GM10248 (cell line): ENCODE results near the gene SFT2D2.

Source experiments
- CTCF ChIA-PET: fragments of 300-600 bp; sonication (Branson Sonifier 250); formaldehyde crosslinking; extraction: SDS; loops from one replicate; lab custom pipeline; 2021; ENCODE audit warnings: antibody characterized with exemption; lab: Yijun Ruan, JAX
- POLR2A ChIA-PET: fragments of 350-650 bp; sonication (Branson Sonifier 250); formaldehyde crosslinking; extraction: SDS; loops from one replicate; lab custom pipeline; 2020; ENCODE audit warnings: antibody characterized with exemption; lab: Yijun Ruan, JAX
- DNase-seq: peaks from one replicate; pipeline ENCODE4 v3.0.0; 2012; ENCODE audit errors: extremely low spot score
- TF ChIP-seq, protein P1 (sequence below): IDR thresholded peaks from 2 replicates; pipeline ENCODE4 v1.5.1; 2012; ENCODE audit warnings: mild to moderate bottlenecking, low read depth; ENCODE audit errors: extremely low read depth, missing control alignments, control extremely low read depth

SFT2D2 gene

DNA sequence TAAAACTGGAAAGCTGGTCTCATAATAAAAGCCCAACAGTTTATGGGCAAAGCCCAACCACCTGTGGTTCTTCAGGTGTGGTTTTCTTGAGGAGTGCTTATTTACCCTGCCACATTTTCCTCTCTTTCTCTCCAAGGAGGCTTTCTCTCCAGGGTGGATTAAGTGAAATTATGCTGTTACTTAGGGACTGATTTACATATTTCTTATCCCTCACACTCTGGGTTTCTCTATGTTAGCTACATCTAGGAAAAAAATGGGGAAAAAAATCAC lies 59.7 kb downstream of the SFT2D2 start:
- TF ChIP-seq, protein P1, sequence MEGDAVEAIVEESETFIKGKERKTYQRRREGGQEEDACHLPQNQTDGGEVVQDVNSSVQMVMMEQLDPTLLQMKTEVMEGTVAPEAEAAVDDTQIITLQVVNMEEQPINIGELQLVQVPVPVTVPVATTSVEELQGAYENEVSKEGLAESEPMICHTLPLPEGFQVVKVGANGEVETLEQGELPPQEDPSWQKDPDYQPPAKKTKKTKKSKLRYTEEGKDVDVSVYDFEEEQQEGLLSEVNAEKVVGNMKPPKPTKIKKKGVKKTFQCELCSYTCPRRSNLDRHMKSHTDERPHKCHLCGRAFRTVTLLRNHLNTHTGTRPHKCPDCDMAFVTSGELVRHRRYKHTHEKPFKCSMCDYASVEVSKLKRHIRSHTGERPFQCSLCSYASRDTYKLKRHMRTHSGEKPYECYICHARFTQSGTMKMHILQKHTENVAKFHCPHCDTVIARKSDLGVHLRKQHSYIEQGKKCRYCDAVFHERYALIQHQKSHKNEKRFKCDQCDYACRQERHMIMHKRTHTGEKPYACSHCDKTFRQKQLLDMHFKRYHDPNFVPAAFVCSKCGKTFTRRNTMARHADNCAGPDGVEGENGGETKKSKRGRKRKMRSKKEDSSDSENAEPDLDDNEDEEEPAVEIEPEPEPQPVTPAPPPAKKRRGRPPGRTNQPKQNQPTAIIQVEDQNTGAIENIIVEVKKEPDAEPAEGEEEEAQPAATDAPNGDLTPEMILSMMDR = no peak
- POLR2A ChIA-PET = no interaction called here
- CTCF ChIA-PET = interaction anchor here (1.4 kb wide), 1 partner anchor 8 kb away, joined by 5 read pairs; no protein-coding TSS in a partner anchor
- DNase-seq = no peak

DNA sequence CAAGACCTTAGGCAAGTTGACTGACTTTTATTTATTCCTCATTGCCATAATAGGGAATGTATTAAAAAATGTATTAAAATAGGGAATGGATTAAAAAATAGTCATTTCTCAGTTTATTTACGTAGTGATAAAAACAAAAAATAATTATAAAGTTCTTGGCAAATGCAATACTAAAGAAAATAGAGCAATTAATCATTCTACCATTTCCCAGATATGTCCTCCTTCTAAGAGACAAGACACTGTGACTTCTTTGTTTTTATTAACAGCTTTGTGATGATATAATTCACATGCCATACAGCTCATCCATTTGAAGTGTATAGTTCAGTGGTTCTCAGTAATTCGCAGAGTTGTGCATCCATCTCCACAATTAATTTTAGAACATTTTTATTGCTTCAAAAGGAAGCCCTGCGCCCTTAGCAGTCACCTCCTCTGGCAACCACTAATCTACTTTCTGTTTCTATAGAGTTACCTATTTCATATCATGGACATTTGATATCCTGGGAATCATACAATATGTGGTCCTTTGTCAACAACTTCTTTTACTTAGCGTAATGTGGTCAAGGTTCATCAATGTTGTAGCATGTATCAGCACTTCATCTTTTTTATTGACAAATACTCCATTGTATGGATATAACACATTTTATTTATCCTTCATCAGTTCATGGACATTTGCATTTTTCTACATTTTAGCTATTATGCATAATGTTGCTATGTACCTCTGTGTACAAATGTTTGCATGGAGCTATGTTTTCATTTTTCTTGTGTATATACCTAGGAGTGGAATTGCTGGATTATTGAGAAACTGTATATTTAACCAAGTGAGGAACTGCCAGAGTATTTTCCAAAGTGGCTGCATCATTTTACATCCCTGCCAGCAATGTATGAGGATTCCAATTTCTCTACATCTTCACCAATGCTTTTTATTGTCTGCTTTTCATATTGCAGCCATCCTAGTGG lies 60.4 kb downstream of the SFT2D2 start:
- ChIA-PET CTCF (interaction anchor here (0.6 to 1.7 kb wide), 3 partner anchors 10 to 56 kb away, joined by 3 to 6 read pairs (median 4); no protein-coding TSS in a partner anchor), POLR2A (no interaction called here)
- TF ChIP-seq, protein P1 = no peak
- no peak for DNase-seq

DNA sequence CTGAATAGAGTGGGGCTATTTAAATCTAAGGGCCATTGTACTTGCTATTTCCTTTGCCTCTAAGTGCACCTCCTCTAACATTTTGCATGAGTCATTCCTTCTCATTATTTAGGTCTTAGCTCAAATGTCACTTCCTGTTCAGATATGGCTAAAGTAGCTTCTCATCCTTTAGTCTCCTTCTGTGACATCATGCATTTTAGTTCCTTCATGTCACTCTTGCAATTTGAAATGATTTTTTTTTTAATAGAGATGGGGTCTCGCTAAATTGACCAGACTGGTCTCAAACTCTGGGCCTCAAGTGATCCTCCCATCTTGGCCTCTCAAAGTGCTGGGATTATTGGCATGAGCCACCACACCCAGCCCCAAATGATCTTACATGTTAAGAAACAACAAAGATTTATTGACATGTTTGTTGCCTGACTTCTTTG lies 61.4 kb downstream of the SFT2D2 start:
- TF ChIP-seq, protein P1 = no peak
- ChIA-PET CTCF (interaction anchor here (0.6 to 1.7 kb wide), 3 partner anchors 9 to 55 kb away, joined by 3 to 6 read pairs (median 4); no protein-coding TSS in a partner anchor), POLR2A (no interaction called here)
- no peak for DNase-seq

DNA sequence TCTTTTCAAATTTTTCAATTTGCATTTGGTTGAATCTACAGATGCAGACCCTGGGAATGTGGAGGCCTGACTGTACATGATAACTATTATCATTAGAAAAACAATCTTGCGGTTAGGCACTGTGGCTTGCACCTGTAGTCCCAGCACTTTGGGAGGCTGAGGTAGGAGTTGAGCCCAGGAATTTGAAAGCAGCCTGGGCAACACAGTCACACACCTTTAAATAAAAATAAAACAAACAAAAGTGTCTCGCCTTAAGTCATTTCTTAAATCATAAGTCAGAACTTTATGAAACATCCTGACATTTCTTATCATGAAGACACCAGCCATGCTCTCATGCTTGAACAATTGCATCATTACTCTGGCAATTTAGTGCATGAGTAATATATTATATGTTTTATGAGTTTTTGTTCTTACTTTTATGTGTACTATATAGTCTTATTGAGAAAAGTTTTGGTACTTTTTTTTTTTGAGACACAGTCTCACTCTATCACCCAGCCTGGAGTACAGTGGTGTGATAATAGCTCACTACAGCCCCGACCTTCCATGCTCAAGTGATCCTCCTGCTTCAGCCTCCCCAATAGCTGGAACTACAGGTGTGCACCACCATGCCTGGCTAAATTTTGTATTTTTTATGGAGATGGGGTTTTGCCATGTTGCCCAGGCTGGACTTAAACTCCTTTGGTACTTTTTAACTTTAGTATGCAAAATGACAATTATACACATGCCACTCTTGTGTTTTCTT lies 62.7 kb downstream of the SFT2D2 start:
- TF ChIP-seq, protein P1 = no peak
- ChIA-PET CTCF (no interaction called here), POLR2A (no interaction called here)
- DNase-seq = no peak

DNA sequence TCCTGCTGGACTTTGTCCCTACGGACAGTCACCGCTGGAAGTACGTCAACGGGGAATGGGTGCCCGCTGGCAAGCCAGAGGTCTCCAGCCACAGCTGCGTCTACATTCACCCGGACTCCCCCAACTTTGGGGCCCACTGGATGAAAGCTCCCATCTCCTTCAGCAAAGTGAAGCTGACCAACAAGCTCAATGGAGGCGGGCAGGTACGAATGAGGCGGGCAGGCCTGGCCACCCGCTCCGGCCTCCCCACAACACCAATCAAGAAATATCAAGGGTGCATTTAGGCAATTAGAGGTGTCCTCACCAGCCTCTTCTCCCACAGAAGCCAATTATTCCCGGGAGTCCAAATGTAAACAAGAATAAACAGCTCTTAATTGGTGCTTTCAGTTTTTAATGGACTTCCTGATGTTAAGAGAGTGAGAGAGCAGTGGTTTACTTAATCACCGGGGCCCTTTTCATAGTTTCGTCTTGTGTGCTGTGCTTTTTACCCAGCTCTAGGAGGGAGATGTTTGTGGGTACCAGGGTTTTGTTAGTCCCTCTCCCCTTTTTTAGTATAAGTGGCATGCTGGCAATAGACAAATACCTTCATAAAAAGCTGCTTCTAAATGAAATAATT lies 65.5 kb downstream of the SFT2D2 start:
- DNase-seq = no peak
- TF ChIP-seq, protein P1 = no peak
- POLR2A ChIA-PET = no interaction called here
- CTCF ChIA-PET = interaction anchor here (1.0 to 1.6 kb wide), 4 partner anchors 8 to 51 kb away, joined by 3 to 7 read pairs (median 4); no protein-coding TSS in a partner anchor

DNA sequence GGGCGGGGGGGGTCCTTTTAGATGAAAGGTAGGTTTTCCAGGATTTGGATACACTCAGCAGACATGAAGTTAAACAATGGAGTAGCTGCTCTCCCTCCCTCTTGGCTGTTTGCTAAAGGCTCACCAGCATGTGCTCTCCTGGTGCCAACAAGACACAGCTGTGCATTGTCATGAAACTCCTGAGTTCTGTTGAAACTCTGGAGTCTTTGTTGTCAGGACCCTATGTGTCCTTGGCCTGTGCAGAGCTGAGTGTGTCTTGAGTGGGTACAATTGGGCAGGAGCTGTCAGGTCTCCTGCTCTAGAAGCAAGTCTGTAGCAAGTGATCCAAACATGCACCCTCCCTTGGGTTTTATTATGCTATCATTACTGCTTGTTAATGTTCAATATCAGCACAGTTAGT lies 67.6 kb downstream of the SFT2D2 start:
- ChIA-PET POLR2A (no interaction called here), CTCF (interaction anchor here (0.9 to 1.6 kb wide), 2 partner anchors 9 to 11 kb away, joined by 3 to 5 read pairs; no protein-coding TSS in a partner anchor)
- DNase-seq = no peak
- TF ChIP-seq, protein P1 = no peak
